Karpas-422 (cell line): ENCODE measurements around the gene TINAGL1. TPM values are rescaled to one million over a fixed set of nuclear protein-coding genes. Genes with fewer than 3 reads are reported as not detected.

Experiments used
- DNase-seq: peaks from one replicate; pipeline ENCODE4 v3.0.0-alpha.2; 2015
- H2AFZ ChIP-seq: fragments of 200-600 bp; sonication (generic); 2 replicates; pipeline ENCODE4 v1.6.1; 2014; ENCODE audit warnings: antibody characterized with exemption, low read length, mixed read lengths
- H3K27ac ChIP-seq: fragments of 200-600 bp; sonication (generic); 2 replicates; pipeline ENCODE4 v1.5.1; 2014; ENCODE audit warnings: mild to moderate bottlenecking, low read length, moderate library complexity
- H3K27me3 ChIP-seq: fragments of 200-600 bp; sonication (generic); 2 replicates; pipeline ENCODE4 v1.6.1; 2014; ENCODE audit warnings: low read length, mixed read lengths
- H3K36me3 ChIP-seq: fragments of 200-600 bp; sonication (generic); 2 replicates; pipeline ENCODE4 v1.6.1; 2014; ENCODE audit warnings: low read length, mixed read lengths; ENCODE audit not compliant: insufficient read depth
- H3K4me1 ChIP-seq: fragments of 200-600 bp; sonication (generic); 2 replicates; pipeline ENCODE4 v1.6.1; 2014; ENCODE audit warnings: mild to moderate bottlenecking, low read length, mixed read lengths
- H3K4me2 ChIP-seq: fragments of 200-600 bp; sonication (generic); 2 replicates; pipeline ENCODE4 v1.6.1; 2014; ENCODE audit warnings: low read length, low read depth, mild to moderate bottlenecking; ENCODE audit not compliant: poor library complexity, severe bottlenecking
- H3K4me3 ChIP-seq: fragments of 200-600 bp; sonication (generic); 2 replicates; pipeline ENCODE4 v1.5.1; 2014; ENCODE audit warnings: mild to moderate bottlenecking, antibody characterized with exemption, low read length, mixed read lengths
- H3K79me2 ChIP-seq: fragments of 200-600 bp; sonication (generic); 2 replicates; pipeline ENCODE4 v1.6.1; 2014; ENCODE audit warnings: mild to moderate bottlenecking, low read length, mixed read lengths
- H3K9ac ChIP-seq: fragments of 200-600 bp; sonication (generic); 2 replicates; pipeline ENCODE4 v1.6.0; 2014; ENCODE audit warnings: low read length
- H3K9me2 ChIP-seq: fragments of 200-600 bp; sonication (generic), shearing (Covaris generic); replicated peaks from 2 replicates; pipeline ENCODE4 v1.6.0; 2014; ENCODE audit warnings: mild to moderate bottlenecking, low read length, moderate library complexity; ENCODE audit not compliant: insufficient read depth
- H3K9me3 ChIP-seq: fragments of 300-700, 200-600 bp; sonication (generic); 2 replicates; pipeline ENCODE4 v1.6.1; 2014; ENCODE audit warnings: low read length, mixed read lengths
- H4K20me1 ChIP-seq: fragments of 200-600 bp; sonication (generic); 2 replicates; pipeline ENCODE4 v1.6.1; 2014; ENCODE audit warnings: mild to moderate bottlenecking, antibody characterized with exemption, low read length, low read depth; ENCODE audit not compliant: insufficient read depth
- total RNA-seq: library from RNA; depleted of rRNA; stranded (reverse); fragments of >200 nt; shearing (Covaris generic); gene quantifications from 2 replicates; pipeline ENCODE4 v1.2.3, GENCODE V29; 2014; ENCODE audit warnings: low replicate concordance

TINAGL1 gene
- total RNA-seq, 1 experiment from 2014 or later, result not detected

DNA sequence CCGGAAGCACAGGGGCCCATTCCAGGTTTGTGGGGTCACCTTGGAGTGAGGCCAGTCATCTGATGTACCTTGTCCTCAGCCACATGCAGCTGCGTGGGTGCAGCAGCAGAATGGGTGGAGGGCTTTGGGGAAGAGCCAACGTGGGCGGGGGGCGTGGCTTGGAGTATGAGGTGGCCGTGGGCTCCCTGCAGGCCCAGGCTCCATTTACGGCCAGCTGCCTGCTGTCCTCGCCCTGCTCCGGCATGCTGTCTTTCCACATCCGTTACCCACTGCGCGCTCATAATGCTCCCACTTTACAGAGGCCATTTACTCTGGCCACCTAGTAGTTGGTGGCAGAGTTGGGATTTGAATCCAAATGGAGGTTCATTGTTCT lies 27.8 kb upstream of the TINAGL1 start:
- Histone ChIP-seq H3K9me2 (no peaks in the 10 kb centered on the region), H4K20me1 (no peaks in the 10 kb centered on the region), H3K27me3 (no peaks in the 10 kb centered on the region), H3K9me3 (no peaks in the 10 kb centered on the region), H3K9ac (no peak overlapping the region), H3K36me3 (no peaks in the 10 kb centered on the region), H3K4me3 (no peak overlapping the region), H2AFZ (no peak overlapping the region), H3K4me2 (no peak overlapping the region), H3K4me1 (peaks cover 23% of the 10 kb centered on the region), H3K27ac (no peak overlapping the region), H3K79me2 (no peaks in the 10 kb centered on the region)
- DNase-seq, result no peak

DNA sequence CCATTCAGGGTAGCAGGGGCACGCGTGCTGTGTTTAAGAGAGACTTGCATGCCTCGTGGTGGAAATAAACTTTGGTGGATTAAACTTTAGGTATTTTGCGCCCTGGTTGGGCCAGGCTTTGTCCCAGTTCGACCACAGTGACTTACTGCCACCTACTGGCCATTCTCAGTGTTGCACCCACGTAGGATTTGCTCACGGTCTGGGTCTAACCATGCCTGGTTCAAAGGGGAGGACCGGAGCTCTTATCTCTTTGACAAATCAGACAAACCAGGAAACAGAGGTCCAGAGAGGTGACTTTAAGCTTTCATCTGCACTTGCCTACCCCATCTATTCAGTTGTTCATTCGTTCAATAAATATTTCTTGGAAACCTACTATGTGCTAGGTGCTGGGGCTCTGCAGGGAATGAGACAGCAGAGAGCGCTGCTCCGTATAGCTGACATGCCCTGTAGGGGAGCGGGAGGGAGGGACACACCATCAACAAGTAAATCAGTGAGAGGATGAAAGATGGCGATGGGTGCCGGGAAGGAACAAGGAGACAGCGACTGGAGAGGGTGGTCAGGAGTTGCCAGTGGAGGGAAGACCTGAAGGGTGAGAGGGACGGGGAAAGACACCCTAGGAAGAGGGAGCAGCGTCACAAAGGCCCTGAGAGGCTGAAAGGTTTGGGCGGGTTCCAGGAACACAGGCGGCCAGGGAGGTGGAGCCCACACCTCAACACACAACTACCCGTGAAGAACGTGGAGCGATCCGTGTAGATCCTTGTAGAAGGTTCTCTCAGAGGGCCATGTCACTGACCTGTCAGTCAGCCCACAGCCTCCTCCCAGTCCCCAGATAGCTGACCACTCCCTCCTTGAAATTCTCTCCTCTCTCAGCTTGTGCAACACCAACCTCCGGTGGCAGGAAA lies 27.2 kb upstream of the TINAGL1 start:
- H3K79me2 ChIP-seq, result no peaks in the 10 kb centered on the region
- H3K4me1 ChIP-seq, result peaks cover 23% of the 10 kb centered on the region
- no peak overlapping the region for H3K27ac ChIP-seq
- peak overlapping the region; percentile 91 for H2AFZ ChIP-seq
- no peaks in the 10 kb centered on the region for H3K36me3 ChIP-seq
- peak overlapping the region; percentile 58 for H3K4me3 ChIP-seq
- H3K9me2 ChIP-seq, result no peaks in the 10 kb centered on the region
- peak overlapping the region; percentile 63 for H3K9ac ChIP-seq
- H3K27me3 ChIP-seq, result no peaks in the 10 kb centered on the region
- no peaks in the 10 kb centered on the region for H3K9me3 ChIP-seq
- peak overlapping the region; percentile 74 for H3K4me2 ChIP-seq
- peak; percentile 96 for DNase-seq
- H4K20me1 ChIP-seq, result no peaks in the 10 kb centered on the region

DNA sequence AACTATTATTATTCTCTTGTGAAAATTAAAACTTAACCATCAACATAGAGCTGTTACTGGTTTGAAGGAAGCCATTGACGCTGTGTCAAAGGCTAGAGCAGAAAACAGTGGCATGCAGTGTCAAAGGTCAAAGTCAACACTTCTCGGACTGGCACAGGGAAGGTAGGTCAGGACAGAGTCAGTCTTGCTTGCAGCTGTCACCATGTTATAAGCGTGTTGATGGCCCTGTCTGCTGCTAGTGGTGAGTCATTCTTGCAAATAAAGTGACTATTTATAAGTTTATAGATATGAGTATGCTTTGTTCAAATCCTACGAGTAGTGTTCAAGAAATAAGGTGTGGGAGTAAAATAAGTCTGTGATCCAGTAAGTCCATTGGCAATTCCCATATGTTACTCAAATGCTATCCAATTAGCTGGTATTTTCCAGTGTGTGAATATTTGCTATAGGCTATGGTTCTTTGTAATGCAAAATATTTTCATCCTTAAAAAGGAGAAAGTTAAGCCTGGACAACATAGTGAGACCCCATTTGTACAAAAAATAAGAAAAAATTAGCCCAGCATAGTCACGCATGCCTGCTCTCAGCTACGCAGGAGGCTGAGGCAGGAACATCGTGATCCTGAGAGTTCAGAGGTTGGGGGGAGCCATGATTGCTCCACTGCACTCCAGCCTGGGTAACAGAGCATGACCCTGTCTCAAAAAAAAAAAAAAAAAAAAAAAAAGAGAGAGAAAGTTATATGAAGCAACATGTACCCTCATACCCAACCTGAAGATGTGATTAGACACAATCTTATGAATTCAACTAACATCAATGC lies 26.3 kb upstream of the TINAGL1 start:
- Histone ChIP-seq H3K36me3 (no peaks in the 10 kb centered on the region), H3K4me1 (peaks cover 23% of the 10 kb centered on the region), H3K4me3 (peak overlapping the region; percentile 58), H3K9me2 (no peaks in the 10 kb centered on the region), H3K27me3 (no peaks in the 10 kb centered on the region), H4K20me1 (no peaks in the 10 kb centered on the region), H3K27ac (no peak overlapping the region), H3K9ac (peak overlapping the region; percentile 63), H2AFZ (peak overlapping the region; percentile 91), H3K4me2 (peak overlapping the region; percentile 74), H3K79me2 (no peaks in the 10 kb centered on the region), H3K9me3 (no peaks in the 10 kb centered on the region)
- DNase-seq, result peak; percentile 70

DNA sequence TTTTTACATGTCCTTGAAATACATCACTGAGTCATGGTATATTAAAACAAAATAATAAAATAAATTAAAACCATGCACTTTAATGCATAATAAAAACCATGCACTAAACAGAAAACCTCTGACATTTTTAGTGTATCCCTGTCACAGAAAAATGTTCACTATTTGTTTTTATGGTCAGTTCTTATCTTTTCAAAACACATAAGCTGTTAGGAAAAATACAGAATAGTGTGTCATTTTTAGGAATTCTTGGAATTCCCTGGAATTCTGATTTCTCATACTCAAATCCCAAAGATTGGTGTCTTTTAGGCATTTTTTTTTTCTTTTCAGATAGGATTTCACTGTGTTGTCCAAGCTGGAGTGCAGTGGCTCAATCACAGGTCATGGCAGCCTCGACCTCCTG lies 25.1 kb upstream of the TINAGL1 start:
- H3K9me3 ChIP-seq, result no peaks in the 10 kb centered on the region
- H3K27ac ChIP-seq, result no peak overlapping the region
- H3K27me3 ChIP-seq, result no peaks in the 10 kb centered on the region
- H3K9ac ChIP-seq, result no peak overlapping the region
- no peaks in the 10 kb centered on the region for H4K20me1 ChIP-seq
- no peak overlapping the region for H2AFZ ChIP-seq
- H3K4me1 ChIP-seq, result peaks cover 23% of the 10 kb centered on the region
- no peaks in the 10 kb centered on the region for H3K79me2 ChIP-seq
- H3K4me2 ChIP-seq, result no peak overlapping the region
- no peak overlapping the region for H3K4me3 ChIP-seq
- no peaks in the 10 kb centered on the region for H3K36me3 ChIP-seq
- no peak for DNase-seq
- no peaks in the 10 kb centered on the region for H3K9me2 ChIP-seq

DNA sequence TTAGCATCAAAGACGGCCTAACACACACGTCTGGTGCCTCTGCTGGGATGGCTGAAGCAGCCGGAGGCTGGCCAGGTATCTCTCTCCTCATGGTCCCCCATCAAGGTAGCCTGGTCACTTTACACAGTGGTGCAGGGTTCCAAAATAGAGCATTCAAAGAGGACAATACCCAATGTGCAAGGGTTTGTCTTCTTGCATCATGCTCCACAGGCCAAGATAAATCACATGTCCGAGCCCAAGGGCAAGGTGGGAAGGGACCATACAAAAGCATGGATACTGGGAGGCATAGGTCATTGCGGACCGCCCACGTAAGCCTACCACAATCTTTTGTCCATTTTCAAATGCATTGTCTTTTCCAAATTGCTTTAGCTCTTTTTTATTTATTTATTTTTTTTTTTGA lies 23.8 kb upstream of the TINAGL1 start:
- Histone ChIP-seq H3K4me2 (no peak overlapping the region), H3K36me3 (no peaks in the 10 kb centered on the region), H3K9me3 (no peaks in the 10 kb centered on the region), H3K9me2 (no peaks in the 10 kb centered on the region), H3K4me3 (no peak overlapping the region), H3K27ac (no peak overlapping the region), H2AFZ (no peak overlapping the region), H3K27me3 (no peaks in the 10 kb centered on the region), H4K20me1 (no peaks in the 10 kb centered on the region), H3K4me1 (peaks cover 29% of the 10 kb centered on the region), H3K9ac (no peak overlapping the region), H3K79me2 (no peaks in the 10 kb centered on the region)
- no peak for DNase-seq

DNA sequence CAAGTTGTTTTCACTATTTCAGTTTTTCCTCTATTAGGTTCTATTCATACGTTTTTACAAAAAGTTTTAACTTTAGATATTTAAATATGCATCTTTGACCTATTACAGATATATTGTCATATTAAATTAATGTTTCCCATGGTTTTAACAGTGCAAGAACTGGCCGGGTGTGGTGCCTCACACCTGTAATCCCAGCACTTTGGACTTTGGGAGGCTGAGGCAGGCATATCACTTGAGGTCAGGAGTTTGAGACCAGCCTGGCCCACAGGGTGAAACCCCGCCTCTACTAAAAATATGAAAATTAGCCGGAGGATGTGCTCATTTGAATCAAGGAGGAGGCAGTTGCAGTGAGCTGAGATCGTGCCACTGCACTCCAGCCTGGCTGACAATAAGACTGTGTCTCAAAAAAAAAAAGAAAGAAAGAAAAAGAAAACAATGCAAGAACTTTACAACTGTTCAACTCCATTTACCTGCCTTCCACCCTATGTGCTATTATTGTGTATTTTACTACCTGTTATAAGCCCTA lies 19.8 kb upstream of the TINAGL1 start:
- no peaks in the 10 kb centered on the region for H4K20me1 ChIP-seq
- no peak overlapping the region for H3K9ac ChIP-seq
- H3K4me1 ChIP-seq, result peaks cover 5% of the 10 kb centered on the region
- no peaks in the 10 kb centered on the region for H3K79me2 ChIP-seq
- H3K4me3 ChIP-seq, result no peak overlapping the region
- H3K9me2 ChIP-seq, result no peaks in the 10 kb centered on the region
- no peaks in the 10 kb centered on the region for H3K27me3 ChIP-seq
- H3K27ac ChIP-seq, result no peak overlapping the region
- H2AFZ ChIP-seq, result no peak overlapping the region
- no peaks in the 10 kb centered on the region for H3K36me3 ChIP-seq
- DNase-seq, result peak; percentile 65
- no peak overlapping the region for H3K4me2 ChIP-seq
- no peaks in the 10 kb centered on the region for H3K9me3 ChIP-seq

DNA sequence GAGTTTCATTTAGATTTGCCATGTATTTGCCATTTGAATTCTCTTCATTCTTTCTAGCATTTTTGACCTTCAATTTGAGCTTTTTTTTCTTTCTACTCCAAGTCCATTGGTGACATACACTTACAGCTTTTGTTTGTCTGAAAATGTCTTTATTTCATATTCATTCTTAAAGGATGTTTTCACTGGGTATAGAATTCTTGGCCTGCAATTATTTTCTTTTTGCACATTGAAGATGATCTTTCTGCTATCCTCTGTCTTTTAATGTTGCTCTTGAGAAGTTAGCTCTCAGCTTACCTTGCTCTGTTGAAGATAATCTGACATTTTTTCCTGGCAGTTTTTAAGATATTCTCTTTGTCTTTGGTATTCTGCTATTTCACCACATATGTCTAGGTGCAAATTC lies 16.6 kb upstream of the TINAGL1 start:
- Histone ChIP-seq H2AFZ (no peak overlapping the region), H3K79me2 (no peaks in the 10 kb centered on the region), H3K4me3 (no peak overlapping the region), H3K9me2 (no peaks in the 10 kb centered on the region), H4K20me1 (no peaks in the 10 kb centered on the region), H3K9me3 (no peaks in the 10 kb centered on the region), H3K9ac (no peak overlapping the region), H3K27ac (no peak overlapping the region), H3K4me1 (peaks cover 5% of the 10 kb centered on the region), H3K27me3 (no peaks in the 10 kb centered on the region), H3K4me2 (no peak overlapping the region), H3K36me3 (no peaks in the 10 kb centered on the region)
- DNase-seq, result no peak

DNA sequence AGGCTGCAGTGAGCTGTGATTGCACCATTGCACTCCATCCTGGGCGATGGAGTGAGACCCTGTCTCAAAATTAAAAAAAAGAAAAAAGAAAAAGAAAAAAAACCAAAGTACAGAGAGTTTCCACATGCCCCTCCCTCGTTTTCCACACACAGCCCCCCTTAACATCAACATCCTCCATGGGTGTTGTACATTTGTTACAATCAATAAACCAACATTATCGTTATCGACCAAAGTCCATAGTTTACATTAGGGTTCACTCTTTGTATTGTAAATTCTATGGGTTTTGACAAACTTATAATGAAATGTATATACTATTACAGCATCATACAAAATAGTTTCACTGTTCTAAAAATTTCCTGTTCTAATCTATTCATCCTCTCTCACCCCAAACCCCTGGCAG lies 15.9 kb upstream of the TINAGL1 start:
- H3K4me2 ChIP-seq, result no peak overlapping the region
- no peak overlapping the region for H3K4me3 ChIP-seq
- peaks cover 5% of the 10 kb centered on the region for H3K4me1 ChIP-seq
- H3K9me2 ChIP-seq, result no peaks in the 10 kb centered on the region
- no peaks in the 10 kb centered on the region for H3K36me3 ChIP-seq
- H2AFZ ChIP-seq, result no peak overlapping the region
- no peak overlapping the region for H3K27ac ChIP-seq
- no peaks in the 10 kb centered on the region for H4K20me1 ChIP-seq
- DNase-seq, result no peak
- no peaks in the 10 kb centered on the region for H3K79me2 ChIP-seq
- H3K9me3 ChIP-seq, result no peaks in the 10 kb centered on the region
- no peaks in the 10 kb centered on the region for H3K27me3 ChIP-seq
- no peak overlapping the region for H3K9ac ChIP-seq
